Measurements from ENCODE around the gene SUSD1. TPM values are rescaled to one million over a fixed set of nuclear protein-coding genes. Genes with fewer than 3 reads are reported as not detected.

The SUSD1 gene
- total RNA-seq, 1 experiment from 2014 or later, result 7.4 TPM

GRCh38 chr9:112132356-112132755, 42.7 kb downstream of the SUSD1 start:
- Histone ChIP-seq H3K9me3 (ENCODE audit: low read length) (no peaks in the 10 kb centered on the region), H2AFZ (ENCODE audit: low read length) (no peak overlapping the region), H4K20me1 (ENCODE audit: low read length) (no peaks in the 10 kb centered on the region), H3K4me3 (ENCODE audit: low read length) (no peak overlapping the region), H3K9ac (ENCODE audit: low read length) (no peak overlapping the region), H3F3A (ENCODE audit: low read length, unreplicated experiment) (no peaks in the 10 kb centered on the region), H3K9me2 (replicated peaks; ENCODE audit: low read length) (no peaks in the 10 kb centered on the region), H3K4me2 (ENCODE audit: low read length) (no peak overlapping the region), H3K27me3 (ENCODE audit: low read length) (no peaks in the 10 kb centered on the region), H3K36me3 (ENCODE audit: low read depth, low read length) (no peaks in the 10 kb centered on the region), H3K4me1 (ENCODE audit: insufficient read depth, low read length) (no peaks in the 10 kb centered on the region), H3K79me2 (ENCODE audit: low read length) (no peaks in the 10 kb centered on the region), H3K27ac (ENCODE audit: low read length) (no peak overlapping the region)
- DNase-seq (no peak), ATAC-seq (no peak)
- no TSS peak for BruUV-seq (replicated peaks)
- ChIA-PET CTCF (no interaction called here), POLR2A (ENCODE audit: unreplicated experiment) (no interaction called here)
- TF ChIP-seq EZH2phosphoT487 (IDR thresholded peaks at IDR 0.05; ENCODE audit: borderline replicate concordance, low read length), result no peak
- no peak for TF ChIP-seq EZH2 (IDR thresholded peaks at IDR 0.05; ENCODE audit: low read length, unreplicated experiment)
- TF ChIP-seq CTCF (conservative IDR thresholded peaks at IDR 0.05; ENCODE audit: low read depth, low read length), result no peak
- intact Hi-C loops (cut with micrococcal nuclease), result no loop called here

GRCh38 chr9:112130997-112131396, 44.1 kb downstream of the SUSD1 start:
- Histone ChIP-seq H2AFZ (ENCODE audit: low read length) (no peak overlapping the region), H4K20me1 (ENCODE audit: low read length) (no peaks in the 10 kb centered on the region), H3K4me3 (ENCODE audit: low read length) (no peak overlapping the region), H3K4me1 (ENCODE audit: insufficient read depth, low read length) (peaks cover 4% of the 10 kb centered on the region), H3K9me3 (ENCODE audit: low read length) (no peaks in the 10 kb centered on the region), H3K9me2 (replicated peaks; ENCODE audit: low read length) (no peaks in the 10 kb centered on the region), H3K27me3 (ENCODE audit: low read length) (no peaks in the 10 kb centered on the region), H3K4me2 (ENCODE audit: low read length) (no peak overlapping the region), H3K79me2 (ENCODE audit: low read length) (no peaks in the 10 kb centered on the region), H3K36me3 (ENCODE audit: low read depth, low read length) (no peaks in the 10 kb centered on the region), H3F3A (ENCODE audit: low read length, unreplicated experiment) (no peaks in the 10 kb centered on the region), H3K9ac (ENCODE audit: low read length) (no peak overlapping the region), H3K27ac (ENCODE audit: low read length) (no peak overlapping the region)
- DNase-seq, result no peak
- BruUV-seq (replicated peaks), result no TSS peak
- ATAC-seq, result no peak
- intact Hi-C loops (cut with micrococcal nuclease), result no loop called here
- ChIA-PET CTCF (interaction anchor here (0.6 kb wide), 1 partner anchor 610 kb away, joined by 3 read pairs; no protein-coding TSS in a partner anchor), POLR2A (ENCODE audit: unreplicated experiment) (no interaction called here)
- TF ChIP-seq EZH2 (IDR thresholded peaks at IDR 0.05; ENCODE audit: low read length, unreplicated experiment) (no peak), CTCF (conservative IDR thresholded peaks at IDR 0.05; ENCODE audit: low read depth, low read length) (no peak), EZH2phosphoT487 (IDR thresholded peaks at IDR 0.05; ENCODE audit: borderline replicate concordance, low read length) (no peak)

GRCh38 chr9:112130347-112130746, 44.8 kb downstream of the SUSD1 start:
- no TSS peak for BruUV-seq (replicated peaks)
- no peak for ATAC-seq
- ChIA-PET POLR2A (ENCODE audit: unreplicated experiment) (no interaction called here), CTCF (interaction anchor here (0.6 kb wide), 1 partner anchor 609 kb away, joined by 3 read pairs; no protein-coding TSS in a partner anchor)
- Histone ChIP-seq H3K36me3 (ENCODE audit: low read depth, low read length) (no peaks in the 10 kb centered on the region), H3K9ac (ENCODE audit: low read length) (no peak overlapping the region), H3K4me1 (ENCODE audit: insufficient read depth, low read length) (peaks cover 9% of the 10 kb centered on the region), H2AFZ (ENCODE audit: low read length) (no peak overlapping the region), H3K4me3 (ENCODE audit: low read length) (no peak overlapping the region), H3F3A (ENCODE audit: low read length, unreplicated experiment) (no peaks in the 10 kb centered on the region), H4K20me1 (ENCODE audit: low read length) (no peaks in the 10 kb centered on the region), H3K9me2 (replicated peaks; ENCODE audit: low read length) (no peaks in the 10 kb centered on the region), H3K27me3 (ENCODE audit: low read length) (no peaks in the 10 kb centered on the region), H3K9me3 (ENCODE audit: low read length) (no peaks in the 10 kb centered on the region), H3K27ac (ENCODE audit: low read length) (no peak overlapping the region), H3K4me2 (ENCODE audit: low read length) (no peak overlapping the region), H3K79me2 (ENCODE audit: low read length) (no peaks in the 10 kb centered on the region)
- TF ChIP-seq CTCF (conservative IDR thresholded peaks at IDR 0.05; ENCODE audit: low read depth, low read length), result no peak
- no peak for TF ChIP-seq EZH2phosphoT487 (IDR thresholded peaks at IDR 0.05; ENCODE audit: borderline replicate concordance, low read length)
- no peak for TF ChIP-seq EZH2 (IDR thresholded peaks at IDR 0.05; ENCODE audit: low read length, unreplicated experiment)
- no peak for DNase-seq
- intact Hi-C loops (cut with micrococcal nuclease), result no loop called here

Data from PC-3 (cell line).